GM20000 (cell line): ENCODE measurements around the gene UCHL3.

ENCODE experiments used
- DNase-seq: peaks from one replicate; pipeline ENCODE4 v3.0.0; 2012; ENCODE audit warnings: low spot score
- CTCF ChIP-seq: IDR thresholded peaks from 2 replicates; pipeline ENCODE4 v1.5.1; 2012; ENCODE audit warnings: mild to moderate bottlenecking, control low read depth; ENCODE audit errors: extremely low read depth, missing control alignments

Gene UCHL3

GRCh38 chr13:75603038-75603437 is 53.4 kb downstream of the UCHL3 start:
- DNase-seq, result no peak
- no peak for TF ChIP-seq CTCF

DNA sequence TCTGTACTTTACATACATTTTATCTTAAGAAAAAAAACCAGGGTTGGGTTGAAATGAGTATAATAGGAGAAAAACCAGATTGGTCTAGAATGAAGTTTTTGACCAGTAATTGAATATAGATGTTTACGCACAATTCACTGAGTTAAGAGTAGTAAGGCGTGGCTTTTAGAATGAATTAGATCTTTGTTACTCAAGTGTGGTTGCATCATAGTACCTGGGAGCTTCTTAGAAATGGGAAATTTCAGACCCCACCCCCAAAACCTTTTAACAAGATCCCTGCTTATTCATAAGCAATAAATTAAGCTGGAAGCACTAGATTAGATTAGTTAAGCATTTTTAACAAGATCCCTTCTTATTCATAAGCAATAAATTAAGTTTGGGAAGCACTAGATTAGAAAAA is 57.9 kb downstream of the UCHL3 start:
- DNase-seq, result no peak
- no peak for TF ChIP-seq CTCF

DNA sequence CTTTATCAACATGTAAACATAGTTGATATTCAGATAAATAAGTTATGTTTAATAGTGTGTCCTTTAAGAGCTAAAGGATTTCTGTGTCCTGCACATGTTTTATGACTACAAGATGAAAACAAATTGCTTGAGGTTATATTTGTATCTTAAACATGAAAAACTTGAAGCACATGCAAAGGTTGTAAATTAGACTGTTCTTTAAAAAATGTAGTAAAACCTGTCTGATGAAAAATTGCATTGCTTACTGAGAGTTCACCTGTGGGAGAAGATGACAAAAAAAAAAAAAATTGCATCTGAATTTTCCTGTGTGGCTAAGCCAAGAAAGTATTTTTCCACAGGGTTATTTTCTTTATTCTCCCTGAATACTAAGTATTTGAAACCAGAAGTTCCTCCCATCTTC is 60.9 kb downstream of the UCHL3 start:
- DNase-seq, result no peak
- TF ChIP-seq CTCF, result no peak

GRCh38 chr13:75612354-75612753 is 62.8 kb downstream of the UCHL3 start:
- no peak for TF ChIP-seq CTCF
- DNase-seq, result no peak

- no peak for TF ChIP-seq CTCF
- no peak for DNase-seq
Measured at GRCh38 chr13:75617230-75617629, 67.6 kb downstream of the UCHL3 start.

DNA sequence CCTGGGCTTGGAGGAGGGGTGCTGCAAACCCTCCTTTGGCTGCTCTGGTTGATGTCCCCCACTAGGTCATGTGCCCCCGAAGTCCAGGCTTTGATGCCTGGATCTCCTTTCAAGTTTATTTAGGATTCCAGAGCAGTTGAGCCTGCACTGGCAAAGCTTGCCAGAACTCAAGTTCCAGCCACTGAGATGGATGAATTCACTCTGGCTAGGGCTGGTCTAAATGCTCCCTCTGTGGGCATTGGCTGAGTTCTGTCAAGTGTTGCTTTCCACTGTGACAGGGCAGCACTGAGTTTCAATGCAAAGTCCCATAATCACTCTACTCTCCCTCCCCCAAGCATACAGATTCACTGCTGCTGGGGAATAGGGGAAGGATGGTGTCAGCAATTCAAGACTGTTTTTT is 68.7 kb downstream of the UCHL3 start:
- no peak for TF ChIP-seq CTCF
- DNase-seq, result no peak

DNA sequence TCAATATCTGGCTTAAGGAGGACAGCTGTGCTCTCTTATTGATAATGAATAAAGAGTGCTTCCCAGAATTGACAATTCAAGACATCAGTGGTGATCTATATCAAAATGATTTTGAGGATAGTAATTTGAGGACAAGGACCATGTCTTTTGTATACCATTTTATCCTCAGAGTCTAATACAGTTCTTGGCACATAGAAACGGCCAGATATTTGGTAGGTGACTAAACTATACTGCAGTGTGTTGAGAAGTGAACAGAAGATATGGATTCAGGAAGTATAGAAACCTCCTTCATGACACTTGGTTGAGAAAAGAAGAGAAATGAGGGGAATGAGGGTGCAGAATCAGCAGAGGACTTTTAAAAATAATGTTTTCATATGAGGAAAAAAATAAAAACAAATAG is 70.4 kb downstream of the UCHL3 start:
- TF ChIP-seq CTCF, result no peak

DNA sequence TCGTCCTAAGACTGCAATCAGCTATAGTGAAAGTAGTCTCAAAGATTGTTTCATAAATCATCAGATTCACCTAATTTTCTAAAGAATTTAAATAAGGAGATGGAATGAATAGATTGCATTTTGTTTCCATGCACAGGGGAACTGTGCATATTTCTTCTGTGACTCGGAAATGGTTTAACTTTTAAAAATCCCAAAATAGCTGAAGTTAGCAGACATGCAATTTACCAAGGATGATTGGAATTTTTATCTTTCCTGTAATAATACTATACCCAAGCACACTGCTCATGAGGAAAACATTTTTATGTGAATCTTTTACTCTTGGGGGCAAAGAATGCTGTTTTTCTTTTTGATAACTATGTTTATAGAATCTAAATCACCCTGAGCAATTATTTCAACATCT is 71.6 kb downstream of the UCHL3 start:
- no peak for DNase-seq
- TF ChIP-seq CTCF, result no peak

More for the DNA sequence above, 70.4 kb downstream of the UCHL3 start:
- DNase-seq, result no peak
